HG03139 (cell line): ENCODE data around the gene STYXL1.
"Not testable (repeated sequence)": the region's sequence is repeated elsewhere in the genome, so short reads cannot be mapped to it uniquely, and the experiment has no call there.

ENCODE experiments used
- ATAC-seq: cut with Tn5 transposase; IDR thresholded peaks from one replicate; pipeline ENCODE4 v1.9.1; 2021; ENCODE audit not compliant: unreplicated experiment

STYXL1 gene

DNA sequence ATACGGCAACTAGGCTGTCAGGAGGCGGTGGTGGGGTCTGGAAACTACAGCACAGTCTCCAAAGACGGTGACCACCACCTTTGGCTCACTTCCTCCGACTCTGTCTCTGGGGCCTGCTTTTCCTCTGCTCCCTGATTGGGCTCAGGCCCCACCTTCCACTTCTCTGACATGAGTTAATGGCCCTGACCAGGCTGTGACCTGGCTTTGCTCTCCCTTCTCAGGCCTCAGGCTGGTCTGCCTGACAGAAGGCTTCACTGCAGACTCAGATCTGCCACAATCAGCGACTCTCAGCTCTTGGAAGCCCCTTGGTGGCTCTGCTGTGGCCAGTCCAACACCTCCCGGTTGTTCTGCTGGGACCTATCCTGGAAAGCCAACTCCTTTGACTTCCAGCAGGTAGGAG is 7.7 kb downstream of the STYXL1 start:
- no peak for ATAC-seq

DNA sequence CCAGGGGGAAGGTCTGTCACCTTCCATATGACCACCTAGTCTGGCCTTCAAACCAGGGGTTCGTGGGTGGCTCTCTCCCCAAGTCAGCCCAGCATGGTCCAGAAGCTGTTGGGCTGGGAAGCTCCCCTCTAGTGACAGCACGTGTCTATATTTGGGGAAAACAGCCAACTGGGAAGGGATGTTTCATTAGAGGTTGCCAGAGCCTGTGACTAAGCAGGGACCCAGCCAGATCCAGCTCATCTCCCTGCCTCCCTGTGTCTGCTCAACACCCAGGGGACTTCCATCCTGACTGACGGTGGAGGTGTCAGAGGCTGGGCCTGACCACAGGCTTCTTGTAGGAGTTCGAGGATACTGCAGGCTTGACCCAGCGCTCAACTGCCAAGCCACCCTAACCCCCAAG is 10.5 kb downstream of the STYXL1 start:
- no peak for ATAC-seq

DNA sequence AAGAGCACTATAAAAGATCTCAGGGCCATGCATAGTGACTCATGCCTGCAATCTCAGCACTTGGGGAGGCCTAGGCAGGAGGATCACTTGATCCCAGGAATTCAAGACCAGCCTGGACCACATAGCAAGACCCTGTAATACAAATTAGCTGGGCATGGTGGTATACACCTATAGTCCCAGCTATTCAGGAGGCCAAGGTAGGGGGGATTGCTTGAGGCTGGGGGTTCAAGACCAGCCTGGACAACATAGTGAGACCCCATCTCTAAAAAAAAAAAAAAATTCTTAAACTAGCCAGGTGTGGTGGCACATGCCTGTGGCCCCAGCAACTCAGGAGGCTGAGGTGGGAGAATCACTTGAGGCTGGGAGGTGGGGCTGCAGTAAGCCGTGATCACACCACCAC is 15.8 kb downstream of the STYXL1 start:
- no peak for ATAC-seq

DNA sequence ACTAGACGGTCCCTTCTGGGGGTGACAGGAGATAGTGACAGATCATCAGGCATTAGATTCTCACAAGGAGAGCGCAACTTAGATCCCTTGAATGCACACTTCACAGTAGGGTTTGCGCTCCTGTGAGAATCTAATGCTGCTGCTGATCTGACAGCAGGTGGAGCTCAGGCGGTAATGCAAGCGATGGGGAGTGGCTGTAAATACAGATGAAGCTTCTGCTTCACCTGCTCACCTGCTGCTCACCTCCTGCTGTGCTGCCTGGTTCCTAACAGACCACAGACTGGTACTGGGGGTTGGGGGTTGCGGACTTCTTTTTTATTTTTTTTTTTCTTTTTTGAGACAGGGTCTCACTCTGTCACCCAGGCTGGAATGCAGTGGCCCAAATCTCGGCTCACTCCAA is 18.1 kb downstream of the STYXL1 start:
- ATAC-seq: not testable (repeated sequence)

DNA sequence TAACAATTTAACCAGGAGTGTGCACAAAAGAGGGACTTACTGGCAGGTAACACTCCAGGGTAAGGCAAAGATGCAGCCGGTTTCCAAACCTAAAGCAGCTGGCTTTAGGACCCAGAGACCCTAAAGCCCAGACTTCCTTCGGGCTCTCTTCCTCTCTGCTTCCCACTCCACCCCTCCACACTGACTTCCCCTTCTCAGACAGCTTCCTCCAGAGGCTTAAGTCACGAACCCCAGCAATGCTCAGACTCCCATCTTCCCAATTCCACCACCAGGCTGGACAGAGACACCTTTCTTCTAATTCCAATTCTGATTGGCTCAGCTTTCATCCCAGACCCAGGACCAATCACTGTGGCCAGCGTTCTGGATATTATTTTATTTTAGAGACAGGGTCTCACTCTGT is 24.8 kb downstream of the STYXL1 start:
- ATAC-seq: no peak

DNA sequence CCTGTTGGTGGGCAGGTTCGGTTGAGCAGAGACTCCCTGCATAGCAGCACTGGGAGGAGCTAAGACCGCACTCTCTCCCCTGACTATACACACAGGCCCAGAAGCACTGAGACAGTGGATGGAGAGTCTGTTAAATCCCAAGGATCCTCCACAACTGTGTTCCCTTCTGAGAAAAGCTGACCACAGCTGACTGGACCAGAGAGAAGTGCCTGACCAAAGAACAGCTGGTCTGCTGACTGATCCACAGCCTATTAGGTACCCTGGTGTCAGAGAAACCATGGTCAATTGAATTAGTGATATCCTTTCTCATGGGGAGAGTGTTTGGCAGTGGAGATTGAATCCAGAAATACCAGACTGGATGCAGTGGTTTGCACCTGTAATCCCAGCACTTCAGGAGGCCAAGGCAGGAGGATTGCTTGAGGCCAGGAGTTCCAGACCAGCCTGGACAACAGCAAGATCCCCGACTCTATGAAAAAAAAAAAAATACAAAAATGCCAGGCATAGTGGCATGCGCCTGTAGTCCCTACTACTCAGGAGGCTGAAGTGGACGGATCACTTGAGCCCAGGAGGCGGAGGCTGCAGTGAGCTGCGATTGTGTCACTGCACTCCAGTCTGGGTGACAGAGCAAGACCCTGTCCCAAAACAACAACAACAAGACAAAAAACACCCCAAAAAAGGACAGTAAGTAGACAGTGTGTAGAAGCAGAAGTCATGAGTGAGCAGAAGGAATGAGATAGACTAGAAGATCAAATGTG is 25.6 kb downstream of the STYXL1 start:
- ATAC-seq: no peak

DNA sequence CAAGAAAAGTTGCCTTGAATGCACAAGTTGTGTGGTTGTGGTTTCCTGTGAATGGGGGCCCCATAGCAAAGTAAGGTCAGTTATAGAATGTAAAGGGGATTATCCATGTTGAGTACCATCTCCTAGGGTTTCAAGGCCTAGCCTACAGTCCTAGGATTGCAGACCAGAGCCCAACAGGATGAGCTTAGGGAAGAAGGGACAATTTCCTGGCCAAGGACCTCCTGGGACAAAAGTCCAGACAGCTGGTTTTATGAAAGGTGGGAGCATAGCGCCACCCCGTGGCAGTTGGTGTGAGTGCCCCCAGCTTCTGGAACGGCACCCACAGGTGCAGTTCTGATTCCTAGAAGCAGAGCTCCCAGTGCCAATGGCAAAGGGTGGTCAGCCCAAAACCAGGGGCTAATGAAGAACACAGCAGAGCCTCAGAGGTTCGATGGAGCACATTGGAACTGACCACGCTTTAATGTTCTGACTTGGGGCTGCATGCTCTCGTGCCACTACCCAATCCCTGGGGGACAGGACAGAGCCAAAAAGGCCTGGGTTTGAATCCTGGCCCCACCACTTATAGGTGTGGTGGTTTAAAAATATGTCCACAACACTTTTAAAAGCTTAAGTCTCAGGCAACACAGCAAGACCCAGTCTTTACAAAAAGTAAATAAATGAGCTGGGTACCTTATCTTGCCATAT is 27.6 kb downstream of the STYXL1 start:
- no peak for ATAC-seq

DNA sequence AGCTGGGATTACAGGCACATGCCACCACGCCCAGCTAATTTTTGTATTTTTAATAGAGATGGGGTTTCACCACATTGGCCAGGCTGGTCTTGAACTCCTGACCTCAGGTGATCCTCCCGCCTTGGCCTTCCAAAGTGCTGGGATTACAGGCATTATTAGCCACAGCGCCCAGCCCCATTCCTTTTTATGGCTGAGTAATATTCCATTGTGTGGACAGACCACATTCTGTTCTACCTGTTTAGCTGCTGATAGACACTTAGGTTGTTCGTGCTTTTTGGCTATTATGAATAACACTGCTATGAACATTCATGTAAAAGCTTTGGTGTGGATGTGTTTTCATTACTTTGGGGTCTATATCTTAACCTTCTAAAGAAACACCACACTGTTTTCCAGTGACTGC is 29.3 kb downstream of the STYXL1 start:
- ATAC-seq: not testable (repeated sequence)

DNA sequence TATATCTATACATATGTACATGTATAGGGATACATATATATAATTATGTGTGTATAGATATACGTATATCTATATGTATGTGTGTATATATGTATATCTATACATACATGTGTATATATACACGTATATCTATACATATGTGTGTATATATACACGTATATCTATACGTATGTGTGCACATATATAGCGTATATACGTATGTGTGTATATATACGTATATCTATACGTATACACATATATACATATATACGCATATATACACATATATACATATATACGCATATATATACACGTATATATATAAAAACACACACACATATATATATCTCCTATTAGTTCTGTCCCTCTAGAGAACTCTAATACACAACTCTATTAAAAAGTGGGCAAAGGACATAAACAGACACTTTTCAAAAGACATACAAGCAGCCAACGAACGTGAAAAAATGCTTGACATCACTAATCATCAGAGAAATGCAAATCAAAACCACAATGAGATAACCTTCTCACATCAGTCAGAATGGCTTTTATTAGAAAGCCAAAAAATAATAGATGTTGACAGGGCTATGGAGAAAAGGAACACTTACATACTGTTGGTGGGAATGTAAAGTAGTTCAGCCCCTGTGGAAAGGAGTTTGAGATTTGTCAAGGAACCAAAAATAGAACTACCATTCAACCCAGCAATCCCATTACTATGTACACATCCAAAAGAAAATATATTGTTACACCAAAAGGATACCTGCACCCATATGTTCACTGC is 31.4 kb downstream of the STYXL1 start:
- no peak for ATAC-seq

DNA sequence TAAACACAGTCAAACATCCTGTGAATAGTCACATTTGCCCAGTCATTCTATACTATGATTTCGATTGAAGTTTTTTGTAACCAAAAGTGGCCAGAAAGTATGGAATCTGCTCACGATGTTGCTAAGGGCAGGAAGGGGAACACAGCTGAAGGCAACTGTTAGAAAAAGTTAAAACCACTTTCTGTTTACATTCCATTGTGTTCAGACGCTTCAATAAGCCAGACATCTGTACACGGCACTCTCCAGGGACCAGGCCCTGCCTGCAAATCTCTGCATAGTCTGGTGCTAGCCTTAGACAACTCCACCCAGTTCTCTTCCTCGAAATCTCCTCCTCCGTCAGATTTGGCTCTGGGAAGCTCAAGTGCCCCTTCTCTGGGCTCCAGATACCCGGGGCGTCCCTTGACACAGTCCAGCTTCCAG is 36.3 kb downstream of the STYXL1 start:
- no peak for ATAC-seq

DNA sequence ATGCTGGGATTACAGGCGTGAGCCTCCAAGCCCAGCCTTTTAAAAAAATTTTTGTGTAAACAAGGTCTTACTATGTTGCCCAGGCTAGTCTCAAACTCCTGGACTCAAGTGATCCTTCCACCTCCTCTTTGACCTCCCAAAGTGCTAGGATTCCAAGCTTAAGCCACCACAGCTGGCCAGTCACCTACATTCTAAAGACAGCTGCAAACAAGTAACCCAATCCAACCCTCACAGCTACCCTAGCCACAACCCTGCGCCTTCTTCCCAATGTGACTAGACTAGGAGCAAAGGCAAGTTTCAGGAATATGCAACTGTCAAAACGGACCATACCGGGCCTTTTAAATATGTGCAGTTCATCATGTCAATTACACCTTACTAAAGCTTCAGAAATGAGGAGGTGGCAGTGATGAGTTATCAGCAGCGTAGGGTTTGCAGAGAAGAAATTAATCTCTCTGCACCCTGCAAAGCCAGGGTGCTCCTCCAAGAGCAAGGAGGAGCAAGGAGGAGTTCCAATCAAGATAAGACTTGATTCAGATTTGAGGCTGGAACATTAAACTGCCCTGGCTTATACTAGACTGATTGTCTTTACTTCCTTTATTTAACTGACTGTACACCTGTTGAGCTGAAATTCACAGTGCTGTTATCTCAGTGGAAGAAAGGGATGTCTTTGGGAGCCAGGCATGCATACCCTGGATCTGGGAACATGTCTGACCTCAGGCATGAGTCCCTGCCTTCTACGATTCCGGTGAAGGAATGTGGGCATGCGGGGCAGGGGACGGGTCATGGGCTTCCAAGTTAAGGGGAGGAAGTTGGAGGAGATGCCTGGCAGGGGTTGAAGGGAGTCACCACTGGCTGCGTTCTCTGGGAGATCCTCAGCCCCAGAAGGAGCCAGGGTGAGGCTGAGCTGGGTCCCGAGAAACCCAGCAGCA is 37.9 kb downstream of the STYXL1 start:
- no peak for ATAC-seq

DNA sequence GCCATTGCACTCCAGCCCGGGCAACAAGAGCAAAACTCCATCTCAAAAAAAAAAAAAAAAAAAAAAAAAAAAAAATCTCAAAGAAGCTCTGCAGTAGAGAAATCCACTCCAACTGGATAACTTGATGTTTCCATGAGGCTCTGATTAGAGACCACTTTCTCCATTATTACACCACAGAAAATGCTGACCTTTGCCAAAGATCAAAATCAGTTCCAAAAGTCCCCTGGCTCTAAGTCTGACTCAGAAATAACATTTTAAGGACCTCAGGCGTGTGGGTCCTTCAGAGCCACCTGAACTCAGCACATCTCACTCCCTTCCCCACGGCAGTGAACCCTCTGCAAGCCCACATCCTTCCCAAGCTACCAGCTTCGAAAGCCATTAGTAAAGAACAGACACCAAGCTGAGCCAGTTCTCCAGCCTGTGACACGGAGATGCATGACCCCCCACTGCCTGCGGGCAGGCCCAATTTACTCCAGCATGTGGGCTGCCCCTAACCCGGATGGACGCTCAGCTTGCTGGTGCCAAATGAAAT is 39.6 kb downstream of the STYXL1 start:
- ATAC-seq: no peak

DNA sequence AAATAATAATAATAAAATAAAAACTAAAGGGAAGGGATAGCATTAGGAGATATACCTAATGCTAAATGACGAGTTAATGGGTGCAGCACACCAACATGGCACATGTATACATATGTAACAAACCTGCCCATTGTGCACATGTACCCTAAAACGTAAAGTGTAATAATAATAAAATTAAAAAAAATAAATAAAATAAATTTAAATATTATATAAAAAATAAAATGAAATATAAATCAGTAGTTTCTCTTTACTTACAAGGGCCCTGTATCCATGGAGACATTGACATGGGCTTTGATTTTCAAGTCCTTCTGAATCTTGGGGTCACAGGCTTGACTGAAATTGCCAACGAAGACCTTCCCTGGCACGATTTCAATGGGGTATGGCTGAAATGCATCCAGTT is 42.8 kb downstream of the STYXL1 start:
- not testable (repeated sequence) for ATAC-seq

DNA sequence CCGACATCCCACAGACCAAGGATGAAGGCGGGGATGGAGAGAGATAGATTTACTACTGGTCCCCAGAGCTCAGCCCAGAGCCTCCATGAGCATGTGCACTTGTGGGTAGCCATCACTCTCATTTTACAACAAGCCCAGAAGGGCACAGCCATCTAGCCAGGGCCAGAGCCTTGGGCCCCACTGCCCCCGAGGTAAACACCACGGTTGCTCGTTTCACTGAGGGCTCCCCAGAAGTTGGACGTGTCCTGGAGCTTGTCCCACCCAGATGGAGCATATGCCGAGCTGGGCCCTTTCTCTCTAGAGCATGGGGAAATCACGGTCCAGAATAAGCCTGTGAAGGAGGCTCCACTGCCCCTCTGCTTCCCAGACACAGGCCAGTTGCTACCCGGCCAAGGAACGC is 44.4 kb downstream of the STYXL1 start:
- no peak for ATAC-seq

DNA sequence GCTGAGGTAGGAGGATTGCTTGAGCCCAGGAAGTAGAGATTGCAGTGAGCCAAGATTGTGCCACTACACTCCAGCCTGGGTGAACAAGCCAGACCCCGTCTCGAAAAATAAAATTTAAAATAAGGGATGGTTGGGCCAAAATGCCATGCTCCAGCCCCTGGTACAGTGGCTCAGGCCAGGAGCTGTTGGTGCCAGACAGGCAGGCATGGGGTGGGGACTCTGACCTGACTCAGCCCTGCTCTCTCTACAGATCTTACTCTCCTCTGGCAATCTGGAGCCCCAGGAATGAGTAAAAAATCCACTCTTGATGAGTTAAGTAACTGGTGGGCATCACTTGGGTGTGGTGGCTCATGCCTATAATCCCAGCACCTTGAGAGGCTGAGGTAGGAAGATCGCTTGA is 45.0 kb downstream of the STYXL1 start:
- no peak for ATAC-seq

DNA sequence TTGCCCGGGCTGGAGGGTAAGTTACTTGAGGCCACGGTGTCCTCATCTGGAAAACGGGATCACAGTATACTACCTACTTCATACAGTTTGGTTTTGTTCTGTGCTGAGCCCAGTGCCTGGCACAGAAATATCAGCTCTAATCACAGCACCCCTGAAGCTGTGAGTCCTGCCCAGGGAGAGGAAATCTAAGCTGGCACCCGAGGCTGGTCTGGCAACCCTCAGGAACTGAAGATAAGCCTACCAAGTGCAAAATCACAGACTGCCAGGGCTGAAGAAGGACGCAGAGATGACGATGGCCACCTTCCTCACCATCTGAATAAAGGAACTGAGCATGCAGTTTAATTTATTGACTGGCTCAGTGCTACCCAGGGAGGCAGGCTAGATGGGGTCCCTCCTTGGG is 45.7 kb downstream of the STYXL1 start:
- no peak for ATAC-seq

DNA sequence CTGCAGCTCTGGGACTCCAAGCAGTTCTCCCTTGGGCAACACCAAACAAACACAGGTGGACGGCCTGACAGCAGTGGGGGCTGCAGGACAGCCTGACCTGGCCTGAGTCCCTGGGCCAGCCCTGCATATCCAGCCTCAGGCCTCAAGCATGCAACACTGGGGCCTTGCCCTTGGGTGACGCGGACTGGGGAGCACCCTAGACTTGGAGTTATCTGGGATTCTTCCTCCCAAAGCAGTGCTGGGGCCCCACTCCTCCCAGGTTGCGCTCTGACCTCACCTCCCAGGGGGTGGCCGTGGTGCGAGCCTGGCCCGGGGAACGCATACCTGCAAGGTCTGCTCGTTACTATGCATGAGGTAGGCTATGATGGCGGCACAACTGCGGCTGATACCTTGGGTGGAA is 47.2 kb downstream of the STYXL1 start:
- no peak for ATAC-seq

DNA sequence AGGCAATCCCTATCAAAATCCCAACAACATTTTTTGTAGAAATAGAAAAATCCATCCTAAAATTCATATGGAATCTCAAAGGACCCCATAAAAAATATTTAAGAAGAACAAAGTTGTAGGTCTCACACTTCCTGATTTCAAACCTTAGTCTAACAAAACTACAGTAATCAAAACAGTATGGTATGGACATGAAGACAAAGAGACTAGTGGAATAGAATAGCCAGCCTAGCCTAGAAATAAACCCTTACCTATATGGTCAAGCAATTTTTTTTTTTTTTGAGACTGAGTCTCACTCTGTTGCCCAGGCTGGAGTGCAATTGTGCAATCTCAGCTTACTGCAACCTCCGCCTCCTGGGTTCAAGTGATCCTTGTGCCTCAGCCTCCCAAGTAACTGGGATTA is 49.8 kb downstream of the STYXL1 start:
- ATAC-seq: no peak

DNA sequence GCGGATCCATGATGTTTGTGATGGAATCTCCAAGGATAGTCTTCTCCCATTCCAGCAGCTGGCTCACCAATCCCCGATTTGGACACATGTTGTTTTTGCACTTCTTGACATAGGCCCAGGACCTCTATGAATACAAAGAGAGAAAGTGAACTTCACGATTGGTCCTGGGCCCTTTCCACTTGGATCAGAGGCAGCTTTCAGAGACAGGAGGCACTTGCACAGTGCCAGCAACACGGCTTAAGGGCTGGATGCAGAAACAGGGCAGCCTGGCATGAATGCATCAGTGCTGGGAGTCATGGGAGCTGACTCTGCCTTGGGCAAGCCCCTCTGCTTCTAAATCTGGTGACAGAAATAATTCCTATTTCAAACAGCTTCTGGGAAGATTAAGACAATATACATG is 51.3 kb downstream of the STYXL1 start:
- no peak for ATAC-seq

DNA sequence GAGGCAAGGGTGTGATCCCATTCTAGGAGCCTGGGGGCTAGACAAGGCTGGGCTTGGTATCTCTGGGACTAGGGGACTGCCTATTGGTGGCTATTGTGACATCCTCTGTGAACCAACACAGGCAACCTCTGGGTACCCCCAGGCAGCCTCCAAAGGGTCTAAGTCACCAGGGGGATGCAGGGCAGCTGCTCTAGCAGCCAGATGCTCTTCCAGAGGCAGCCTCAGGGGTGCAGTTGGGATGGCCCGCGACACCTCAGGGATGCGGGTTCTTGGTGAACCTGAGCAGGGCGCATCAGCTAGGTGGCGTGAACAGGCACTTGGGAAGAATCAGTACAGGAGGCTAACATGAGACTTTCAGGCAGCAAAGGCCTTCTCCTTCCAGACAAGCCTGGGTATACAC is 51.8 kb downstream of the STYXL1 start:
- no peak for ATAC-seq

DNA sequence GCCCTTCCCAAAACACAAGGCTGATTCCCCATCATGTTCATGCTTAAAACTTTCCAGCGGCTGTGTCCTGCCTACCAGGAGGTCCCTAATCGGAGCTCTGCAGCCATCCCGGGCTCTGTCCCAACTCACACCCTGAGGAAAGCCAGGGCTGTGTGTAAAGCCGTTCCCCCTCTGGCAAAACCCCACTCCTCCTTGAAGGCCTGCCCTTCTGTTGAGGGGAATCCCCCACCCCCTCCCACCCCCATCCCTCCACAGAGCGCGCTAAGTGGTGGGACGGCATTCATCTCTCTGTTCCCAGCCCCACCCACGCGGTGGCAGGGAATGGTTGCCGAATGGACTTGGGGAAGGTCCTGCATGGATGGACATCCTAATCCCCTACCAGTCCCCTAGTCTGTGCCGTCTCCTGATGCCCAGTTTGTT is 52.7 kb downstream of the STYXL1 start:
- no peak for ATAC-seq
